A549 (cell line): Measurements from ENCODE around the gene CEP128. TPM values are rescaled to one million over a fixed set of nuclear protein-coding genes. Genes with fewer than 3 reads are reported as not detected.
A peak's percentile ranks its signal among the peaks of the same experiment; 100 is the strongest.

ENCODE experiments used
- ATAC-seq, 2 experiments: fragments of 200-7000 bp in 1 of 2; fragments of >200 bp in 1 of 2; cut with Nextera tagmentation in 1 of 2; cut with Tn5 transposase in 1 of 2; 3 replicates each; pipeline versions ENCODE4 v1.8.0 to v1.9.1; 2018 to 2020; ENCODE audit warnings: mild to moderate bottlenecking in 1 of 2, moderate library complexity in 1 of 2
- CTCF ChIA-PET: fragments of 300-600 bp; sonication (Branson Sonifier 250); formaldehyde crosslinking; extraction: SDS; loops from one replicate; lab custom pipeline; 2021; ENCODE audit warnings: antibody characterized with exemption, inconsistent platforms; lab: Yijun Ruan, JAX
- POLR2A ChIA-PET: fragments of 350-600 bp; formaldehyde crosslinking; extraction: SDS; loops from one replicate; lab custom pipeline; 2021; ENCODE audit warnings: antibody characterized with exemption, inconsistent platforms; lab: Yijun Ruan, JAX
- DNase-seq, 2 experiments: peaks; one replicate each; pipeline versions ENCODE4 v3.0.0 to v3.0.0-alpha.2; 2011 to 2016; ENCODE audit warnings: low read depth in 1 of 2, low spot score in 1 of 2
- FAIRE-seq: peaks from 2 replicates; lab custom pipeline; 2011; peaks lifted over from hg19 to GRCh38; lab: Jason Lieb, UNC
- H3K27ac ChIP-seq, 2 experiments: fragments of >200 bp; sonication (Bioruptor Twin); formaldehyde crosslinking; 3 replicates each; pipeline ENCODE4 v1.5.1; 2016 to 2017
- H3K4me1 ChIP-seq: fragments of >200 bp; sonication (Bioruptor Twin); formaldehyde crosslinking; 3 replicates; pipeline ENCODE4 v1.6.1; 2016
- H3K4me2 ChIP-seq: fragments of >200 bp; sonication (Bioruptor Twin); formaldehyde crosslinking; 3 replicates; pipeline ENCODE4 v1.6.1; 2016
- H3K4me3 ChIP-seq: fragments of >200 bp; sonication (Bioruptor Twin); formaldehyde crosslinking; 3 replicates; pipeline ENCODE4 v1.5.1; 2016
- H3K9me3 ChIP-seq: fragments of >200 bp; sonication (Bioruptor Twin); formaldehyde crosslinking; 3 replicates; pipeline ENCODE4 v1.6.1; 2016
- CBX2 ChIP-seq: fragments of 200-600 bp; sonication (generic); IDR thresholded peaks from 2 replicates; pipeline ENCODE4 v1.6.1; 2016; ENCODE audit warnings: low read depth, mild to moderate bottlenecking, borderline replicate concordance
- CBX8 ChIP-seq: fragments of 200-600 bp; sonication (generic); IDR thresholded peaks from 2 replicates; pipeline ENCODE4 v1.6.1; 2016
- CTCF ChIP-seq: fragments of >200 bp; sonication (Bioruptor Twin); formaldehyde crosslinking; IDR thresholded peaks from 3 replicates; pipeline ENCODE4 v1.5.1; 2016
- EHF ChIP-seq: fragments of 250-450 bp; sonication (Bioruptor Pico); IDR thresholded peaks from 2 replicates; pipeline ENCODE4 v1.5.0; 2020; ENCODE audit warnings: mild to moderate bottlenecking
- HDAC2 ChIP-seq: fragments of 200-600 bp; sonication (generic); IDR thresholded peaks from 2 replicates; pipeline ENCODE4 v1.6.1; 2016
- HOXA7 ChIP-seq: fragments of 250-450 bp; sonication (Bioruptor Pico); IDR thresholded peaks from 2 replicates; pipeline ENCODE4 v1.5.0; 2020; ENCODE audit warnings: mild to moderate bottlenecking, moderate library complexity
- HOXB13 ChIP-seq: fragments of 250-450 bp; sonication (Bioruptor Pico); IDR thresholded peaks from 2 replicates; pipeline ENCODE4 v1.5.0; 2020; ENCODE audit warnings: low read depth, mild to moderate bottlenecking, moderate library complexity
- HOXB5 ChIP-seq: fragments of 250-450 bp; sonication (Bioruptor Pico); IDR thresholded peaks from 2 replicates; pipeline ENCODE4 v1.5.0; 2020; ENCODE audit warnings: mild to moderate bottlenecking, moderate library complexity
- JUNB ChIP-seq: fragments of >200 bp; sonication (Bioruptor Twin); formaldehyde crosslinking; IDR thresholded peaks from 2 replicates; pipeline ENCODE4 v1.6.1; 2016
- MAZ ChIP-seq: fragments of 150-350 bp; IDR thresholded peaks from 2 replicates; pipeline ENCODE4 v1.6.1; 2014; ENCODE audit warnings: antibody characterized with exemption, low read depth, low read length, borderline replicate concordance
- MYC ChIP-seq: IDR thresholded peaks from 2 replicates; pipeline ENCODE4 v1.6.1; 2012; ENCODE audit warnings: mild to moderate bottlenecking, inconsistent platforms, low read length, improper control_type of control experiment, borderline replicate concordance
- PBX3 ChIP-seq: IDR thresholded peaks from 2 replicates; pipeline ENCODE4 v1.6.1; 2012
- REST ChIP-seq: fragments of 200-600 bp; sonication (generic); IDR thresholded peaks from 2 replicates; pipeline ENCODE4 v1.6.1; 2016; ENCODE audit warnings: antibody characterized with exemption, mild to moderate bottlenecking, moderate library complexity
- ZFP36 ChIP-seq: fragments of 450-650 bp; IDR thresholded peaks from 2 replicates; pipeline ENCODE4 v1.6.1; 2014; ENCODE audit warnings: borderline replicate concordance; ENCODE audit not compliant: partially characterized antibody
- WGBS: methylation state at CpG from one replicate; pipeline ENCODE4 v1.1.6; 2017; ENCODE audit errors: missing lambda C conversion rate; 5-methylcytosine and 5-hydroxymethylcytosine counted together
- polyA plus RNA-seq, 4 experiments: library from polyadenylated mRNA; depleted of rRNA in 3 of 4; stranded (reverse); fragments of >200 nt; fragmentation: RNase III in 1 of 4; extraction: RNeasy Plus Mini Kit Qiagen cat#74134 plus additional on column Dnase treatment in 1 of 4; gene quantifications; 2 replicates in 3 of 4; 3 replicates in 1 of 4; pipeline ENCODE4 v1.2.3, GENCODE V29; 2011 to 2017

CEP128 gene
- polyA plus RNA-seq, 2 of the 4 experiments (the other 2 are of a cell fraction) = 5.8 to 7.0 TPM

DNA sequence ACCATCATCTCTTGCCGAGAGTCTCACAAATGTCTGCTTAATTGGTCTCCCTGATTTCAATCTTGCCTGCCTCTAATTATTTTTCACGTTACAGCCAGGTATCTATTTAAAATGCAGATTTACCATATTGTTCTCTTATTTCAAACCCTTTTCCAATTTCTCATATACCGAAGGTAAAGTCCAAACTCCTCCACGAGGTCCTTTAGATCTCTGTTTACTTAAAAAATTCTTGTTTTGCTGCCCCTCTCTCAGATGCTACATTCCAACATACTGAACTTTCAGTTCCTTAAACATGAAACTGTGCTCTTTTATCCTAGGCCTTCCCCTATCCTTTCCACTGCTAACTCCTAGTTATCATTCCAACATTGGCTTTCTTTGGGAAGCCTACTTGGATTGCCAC lies 363.9 kb downstream of the CEP128 start:
- H3K4me1 ChIP-seq = 0 out of 3 replicates have a peak, but pooled peaks cover 3% of the 10 kb centered on the region
- no peaks in the 10 kb centered on the region for H3K9me3 ChIP-seq
- no peak overlapping the region for H3K4me2 ChIP-seq
- ATAC-seq = no peak
- no peak for FAIRE-seq
- no peak overlapping the region for H3K4me3 ChIP-seq
- ChIA-PET POLR2A (no interaction called here), CTCF (interaction anchor here (0.9 kb wide), 1 partner anchor 9 kb away, joined by 4 read pairs; no protein-coding TSS in a partner anchor)
- no peak for DNase-seq
- H3K27ac ChIP-seq = no peak overlapping the region
- 80% methylated on average over 4 of the region's 4 CpGs for WGBS
- no peak for TF ChIP-seq MAZ
- TF ChIP-seq HDAC2 = no peak

- Histone ChIP-seq H3K4me1 (0 out of 3 replicates have a peak, but pooled peaks cover 3% of the 10 kb centered on the region), H3K4me3 (no peak overlapping the region), H3K27ac (no peak overlapping the region), H3K4me2 (no peak overlapping the region), H3K9me3 (no peaks in the 10 kb centered on the region)
- ATAC-seq = no peak
- POLR2A ChIA-PET = no interaction called here
- WGBS = 86% methylated on average over 3 of the region's 3 CpGs
- CTCF ChIA-PET = interaction anchor here (0.6 to 0.9 kb wide), 2 partner anchors 10 to 24 kb away, joined by 3 to 4 read pairs; no protein-coding TSS in a partner anchor
- no peak for TF ChIP-seq ZFP36
- TF ChIP-seq MYC = no peak
- TF ChIP-seq PBX3 = no peak
- TF ChIP-seq REST = no peak
- FAIRE-seq = no peak
- DNase-seq = no peak
These were observed 365.1 kb downstream of the CEP128 start for GRCh38 chr14:80576401-80576800.

GRCh38 chr14:80575763-80576162 lies 365.8 kb downstream of the CEP128 start:
- POLR2A ChIA-PET = no interaction called here

DNA sequence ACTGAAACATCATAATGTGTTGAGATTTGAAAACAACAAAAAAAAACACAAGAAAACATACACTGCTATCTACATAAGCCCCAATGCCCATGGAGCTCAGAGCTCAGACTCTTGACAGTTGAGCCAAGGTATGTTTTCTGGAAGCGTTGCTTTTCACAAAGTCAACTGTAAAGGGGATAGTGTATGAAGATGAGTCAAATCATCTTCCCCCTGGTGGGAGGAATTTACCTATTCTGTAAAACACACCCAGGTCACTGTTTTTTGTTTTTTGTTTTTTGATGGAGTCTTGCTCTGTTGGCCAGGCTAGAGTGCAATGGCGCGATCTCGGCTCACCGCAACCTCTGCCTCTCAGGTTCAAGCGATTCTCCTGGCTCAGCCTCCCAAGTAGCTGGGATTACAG lies 368.9 kb downstream of the CEP128 start:
- 95% methylated on average over 6 of the region's 6 CpGs for WGBS
- ATAC-seq = no peak; a peak in 1 of 6 replicates
- Histone ChIP-seq H3K27ac (no peak overlapping the region), H3K4me2 (no peak overlapping the region), H3K4me3 (no peak overlapping the region), H3K9me3 (no peaks in the 10 kb centered on the region), H3K4me1 (peaks cover 12% of the 10 kb centered on the region; the same call in 2 of the 3 replicates)
- TF ChIP-seq CBX8 (no peak), HOXB13 (CRISPR knock-in tag) (no peak), HOXB5 (CRISPR knock-in tag) (no peak), EHF (CRISPR knock-in tag) (no peak), HOXA7 (CRISPR knock-in tag) (no peak), ZFP36 (no peak), CBX2 (no peak), JUNB (no peak), CTCF (no peak)
- FAIRE-seq = no peak
- CTCF ChIA-PET = interaction anchor here (0.6 to 1.8 kb wide), 3 partner anchors 14 to 517 kb away, joined by 3 to 4 read pairs (median 3); no protein-coding TSS in a partner anchor
- DNase-seq = peak in 1 of 2 experiments; percentile 12
- POLR2A ChIA-PET = no interaction called here

More at GRCh38 chr14:80575763-80576162, 365.8 kb downstream of the CEP128 start:
- DNase-seq (no peak), ATAC-seq (no peak), FAIRE-seq (no peak)
- Histone ChIP-seq H3K9me3 (no peaks in the 10 kb centered on the region), H3K4me2 (no peak overlapping the region), H3K27ac (no peak overlapping the region), H3K4me1 (0 out of 3 replicates have a peak, but pooled peaks cover 3% of the 10 kb centered on the region), H3K4me3 (no peak overlapping the region)
- 94% methylated on average over 2 of the region's 2 CpGs for WGBS
- TF ChIP-seq HDAC2 = no peak
- CTCF ChIA-PET = interaction anchor here (0.9 kb wide), 1 partner anchor 11 kb away, joined by 4 read pairs; no protein-coding TSS in a partner anchor
